T-cell (primary cell): Measurements from ENCODE around the gene ZGRF1. TPM values are rescaled to one million over a fixed set of nuclear protein-coding genes. Genes with fewer than 3 reads are reported as not detected.

Source experiments
- ATAC-seq, 4 experiments: fragments of 200-7000 bp in 3 of 4; fragments of 150-1000 bp in 1 of 4; cut with Tn5 transposase; replicated peaks in 1 of 4; 1 replicate in 3 of 4; 2 replicates in 1 of 4; pipeline ENCODE4 v1.10.0; 2021; ENCODE audit warnings: moderate library complexity in 3 of 4, mild to moderate bottlenecking in 2 of 4, moderate number of reproducible peaks in 1 of 4
- CTCF ChIA-PET, 2 donors: fragments of 300-600 bp; sonication (Branson Sonifier 250); formaldehyde crosslinking; loops; one replicate each; lab custom pipeline; 2022; ENCODE audit warnings: antibody characterized with exemption in 2 of 2; lab: Charles Lee
- POLR2A ChIA-PET, 2 donors: fragments of 300-600 bp; sonication (Branson Sonifier 250); formaldehyde crosslinking; loops; one replicate each; lab custom pipeline; 2022; ENCODE audit warnings: antibody characterized with exemption in 2 of 2; lab: Charles Lee
- DNase-seq, 35 experiments: peaks; one replicate each; pipeline versions ENCODE4 v3.0.0 to v3.0.0-alpha.2; 2013 to 2023
- H3K27ac ChIP-seq: one replicate; pipeline ENCODE4 v1.5.1; 2013; ENCODE audit warnings: low read length
- H3K27me3 ChIP-seq, 2 experiments: replicated peaks in 1 of 2; 1 replicate in 1 of 2; 2 replicates in 1 of 2; pipeline versions ENCODE4 v1.6.1 to v1.7.0; 2013; ENCODE audit warnings: low read length in 1 of 2, mixed read lengths in 1 of 2; ENCODE audit not compliant: control insufficient read depth in 2 of 2, insufficient read depth in 2 of 2; ENCODE audit errors: extremely low read depth in 1 of 2
- H3K36me3 ChIP-seq, 2 donors: 1 replicate in 1 of 2; 2 replicates in 1 of 2; pipeline versions ENCODE4 v1.6.1 to v1.7.0; 2013; ENCODE audit warnings: low read length in 1 of 2; ENCODE audit not compliant: control insufficient read depth in 2 of 2, insufficient read depth in 1 of 2; ENCODE audit errors: extremely low read depth in 1 of 2
- H3K4me1 ChIP-seq, 2 experiments: 1 replicate in 1 of 2; 2 replicates in 1 of 2; pipeline versions ENCODE4 v1.6.1 to v1.7.0; 2013; ENCODE audit warnings: low read length in 2 of 2, mixed read lengths in 1 of 2; ENCODE audit not compliant: insufficient read depth in 2 of 2, control insufficient read depth in 1 of 2; ENCODE audit errors: extremely low read depth in 1 of 2
- H3K4me3 ChIP-seq, 2 donors: 1 replicate in 1 of 2; 2 replicates in 1 of 2; pipeline versions ENCODE4 v1.5.1 to v1.7.0; 2013; ENCODE audit warnings: mild to moderate bottlenecking in 2 of 2, low read length in 1 of 2, moderate library complexity in 1 of 2; ENCODE audit not compliant: control insufficient read depth in 1 of 2; ENCODE audit errors: extremely low read depth in 1 of 2
- H3K9me3 ChIP-seq: 2 replicates; pipeline ENCODE4 v1.7.0; 2013
- H3K27ac Mint-ChIP-seq, 2 donors: one replicate each; pipeline ENCODE4 v1.8.0; 2020 to 2021; ENCODE audit warnings: mild to moderate bottlenecking in 2 of 2, mixed read lengths in 2 of 2
- H3K27me3 Mint-ChIP-seq, 2 donors: one replicate each; pipeline ENCODE4 v1.8.0; 2021 to 2022; ENCODE audit warnings: mixed read lengths in 2 of 2
- H3K36me3 Mint-ChIP-seq: one replicate; pipeline ENCODE4 v1.8.0; 2021; ENCODE audit warnings: mixed read lengths
- H3K4me1 Mint-ChIP-seq, 3 donors: one replicate each; pipeline ENCODE4 v1.8.0; 2020 to 2022; ENCODE audit warnings: mixed read lengths in 3 of 3, mild to moderate bottlenecking in 1 of 3
- H3K4me3 Mint-ChIP-seq, 3 donors: one replicate each; pipeline ENCODE4 v1.8.0; 2020 to 2022; ENCODE audit warnings: mild to moderate bottlenecking in 3 of 3, mixed read lengths in 3 of 3, moderate library complexity in 3 of 3
- H3K9me3 Mint-ChIP-seq, 3 donors: one replicate each; pipeline ENCODE4 v1.8.0; 2020 to 2022; ENCODE audit warnings: mixed read lengths in 3 of 3
- WGBS: methylation state at CpG from one replicate; pipeline ENCODE4 v1.1.5; 2013; ENCODE audit warnings: missing lambda C conversion rate; ENCODE audit not compliant: insufficient coverage; 5-methylcytosine and 5-hydroxymethylcytosine counted together
- total RNA-seq, 35 experiments: library from RNA in 6 of 35; stranded (reverse) in 6 of 35; fragments of 120-200 nt in 1 of 35; gene quantifications; one replicate each; pipeline versions ENCODE4 v1.2.1 to v1.2.4 and lab custom pipeline; 2013 to 2026

The ZGRF1 gene
- total RNA-seq, 5 donors from 2014 or later (not counting 1 experiment from before 2014, with no cell fraction given): 7.0 to 11.1 (median 7.9) TPM

GRCh38 chr4:112592717-112593116 is 44.0 kb downstream of the ZGRF1 start:
- CTCF ChIA-PET: no interaction called here
- peaks cover 8% of the 10 kb centered on the region for H3K36me3 Mint-ChIP-seq

GRCh38 chr4:112591593-112591992 is 45.1 kb downstream of the ZGRF1 start:
- ChIA-PET CTCF (no interaction called here), POLR2A (interaction anchor here in 1 of 2 donors (0.7 kb wide), 1 partner anchor 708 kb away, joined by 5 read pairs; no protein-coding TSS in a partner anchor)
- Histone ChIP-seq H3K9me3 (no peaks in the 10 kb centered on the region), H3K27ac (no peak overlapping the region), H3K36me3 (no peaks in the 10 kb centered on the region), H3K4me1 (no peaks in the 10 kb centered on the region), H3K27me3 (no peaks in the 10 kb centered on the region), H3K4me3 (no peak overlapping the region)
- no peaks in the 10 kb centered on the region for H3K27me3 Mint-ChIP-seq
- DNase-seq (no peak), ATAC-seq (no peak)
- 100% methylated on average over 1 of the region's 1 CpG for WGBS
- peaks cover 0 to 4% (median 3%) of the 10 kb centered on the region in 3 donors for H3K9me3 Mint-ChIP-seq
- no peaks in the 10 kb centered on the region for H3K4me1 Mint-ChIP-seq
- peaks cover 13% of the 10 kb centered on the region for H3K36me3 Mint-ChIP-seq
- no peak overlapping the region for H3K27ac Mint-ChIP-seq
- H3K4me3 Mint-ChIP-seq: no peak overlapping the region

More at GRCh38 chr4:112592717-112593116, 44.0 kb downstream of the ZGRF1 start:
- no peaks in the 10 kb centered on the region for H3K9me3 ChIP-seq
- DNase-seq: no peak
- no peaks in the 10 kb centered on the region for H3K27me3 ChIP-seq
- no peaks in the 10 kb centered on the region for H3K36me3 ChIP-seq
- POLR2A ChIA-PET: no interaction called here
- H3K27ac ChIP-seq: no peak overlapping the region
- Mint-ChIP-seq H3K4me1 (no peaks in the 10 kb centered on the region), H3K4me3 (no peak overlapping the region), H3K9me3 (peaks cover 0 to 4% (median 3%) of the 10 kb centered on the region in 3 donors), H3K27me3 (no peaks in the 10 kb centered on the region), H3K27ac (no peak overlapping the region)
- ATAC-seq: no peak
- no peaks in the 10 kb centered on the region for H3K4me1 ChIP-seq
- H3K4me3 ChIP-seq: no peak overlapping the region

DNA sequence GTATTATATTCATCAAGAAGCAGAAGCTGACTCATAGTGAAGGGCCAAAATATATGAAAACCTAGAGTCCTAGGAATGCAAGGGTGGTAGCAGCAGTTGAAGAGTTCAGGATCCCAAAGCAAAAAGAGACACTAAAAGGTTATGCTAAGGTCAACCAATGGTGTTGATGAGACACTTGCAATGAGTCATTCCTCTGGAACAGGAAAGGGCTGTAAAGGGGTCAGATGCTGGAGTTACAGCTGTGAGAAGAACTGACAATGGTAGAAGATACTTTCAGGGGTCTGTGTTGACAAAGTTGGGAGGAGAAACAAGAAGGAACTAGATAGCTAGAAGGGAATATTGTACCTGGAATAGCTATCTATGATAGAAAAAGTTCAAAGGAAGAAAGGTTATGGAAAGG is 47.5 kb downstream of the ZGRF1 start:
- ATAC-seq (no peak), DNase-seq (no peak)
- H3K4me3 ChIP-seq: no peak overlapping the region
- peaks cover 0 to 4% (median 3%) of the 10 kb centered on the region in 3 donors for H3K9me3 Mint-ChIP-seq
- H3K4me3 Mint-ChIP-seq: no peak overlapping the region
- H3K9me3 ChIP-seq: no peaks in the 10 kb centered on the region
- H3K36me3 ChIP-seq: no peaks in the 10 kb centered on the region
- no peaks in the 10 kb centered on the region for H3K4me1 ChIP-seq
- no peaks in the 10 kb centered on the region for H3K4me1 Mint-ChIP-seq
- ChIA-PET CTCF (no interaction called here), POLR2A (no interaction called here)
- H3K27ac Mint-ChIP-seq: no peak overlapping the region
- H3K27me3 ChIP-seq: no peaks in the 10 kb centered on the region
- H3K36me3 Mint-ChIP-seq: peaks cover 17% of the 10 kb centered on the region
- no peak overlapping the region for H3K27ac ChIP-seq
- no peaks in the 10 kb centered on the region for H3K27me3 Mint-ChIP-seq

GRCh38 chr4:112585977-112586736 is 50.6 kb downstream of the ZGRF1 start:
- ATAC-seq (no peak), DNase-seq (no peak)
- H3K9me3 Mint-ChIP-seq: no peaks in the 10 kb centered on the region
- Histone ChIP-seq H3K9me3 (no peaks in the 10 kb centered on the region), H3K27me3 (no peaks in the 10 kb centered on the region), H3K27ac (no peak overlapping the region), H3K4me1 (no peaks in the 10 kb centered on the region), H3K36me3 (no peaks in the 10 kb centered on the region), H3K4me3 (no peak overlapping the region)
- no peaks in the 10 kb centered on the region for H3K27me3 Mint-ChIP-seq
- WGBS: no CpG with 5 or more reads among the region's 2 CpGs
- ChIA-PET CTCF (interaction anchor here in 1 of 2 donors (0.7 kb wide), 1 partner anchor 60 kb away, joined by 3 read pairs; no protein-coding TSS in a partner anchor), POLR2A (no interaction called here)
- H3K36me3 Mint-ChIP-seq: peaks cover 25% of the 10 kb centered on the region
- H3K27ac Mint-ChIP-seq: no peak overlapping the region
- no peaks in the 10 kb centered on the region for H3K4me1 Mint-ChIP-seq
- H3K4me3 Mint-ChIP-seq: no peak overlapping the region

DNA sequence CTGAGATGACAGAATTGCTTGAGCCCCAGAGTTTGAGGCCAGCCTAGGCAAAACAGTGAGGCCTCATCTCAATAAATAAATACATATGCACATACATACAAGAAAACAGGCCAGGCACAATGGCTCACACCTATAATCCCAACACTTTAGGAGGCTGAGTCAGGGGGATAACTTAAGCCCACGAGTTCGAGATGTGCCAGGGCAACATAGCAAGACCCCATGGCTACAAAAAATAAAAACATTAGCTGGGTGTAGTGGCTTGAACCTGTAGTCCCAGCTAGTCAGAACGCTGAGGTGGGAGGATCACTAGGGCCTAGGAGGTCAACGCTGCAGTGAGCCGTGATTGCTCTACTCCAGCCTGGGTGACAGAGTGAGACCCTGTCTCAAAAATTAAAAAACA is 69.2 kb downstream of the ZGRF1 start:
- H3K9me3 ChIP-seq: no peaks in the 10 kb centered on the region
- H3K36me3 ChIP-seq: no peaks in the 10 kb centered on the region
- Mint-ChIP-seq H3K4me1 (no peaks in the 10 kb centered on the region), H3K27me3 (no peaks in the 10 kb centered on the region), H3K9me3 (no peaks in the 10 kb centered on the region), H3K27ac (no peak overlapping the region), H3K36me3 (peaks cover 13% of the 10 kb centered on the region), H3K4me3 (no peak overlapping the region)
- no peaks in the 10 kb centered on the region for H3K4me1 ChIP-seq
- POLR2A ChIA-PET: no interaction called here
- CTCF ChIA-PET: no interaction called here
- 100% methylated on average over 2 of the region's 5 CpGs for WGBS
- H3K27me3 ChIP-seq: no peaks in the 10 kb centered on the region
- no peak overlapping the region for H3K27ac ChIP-seq
- H3K4me3 ChIP-seq: no peak overlapping the region
- ATAC-seq (no peak), DNase-seq (no peak)

DNA sequence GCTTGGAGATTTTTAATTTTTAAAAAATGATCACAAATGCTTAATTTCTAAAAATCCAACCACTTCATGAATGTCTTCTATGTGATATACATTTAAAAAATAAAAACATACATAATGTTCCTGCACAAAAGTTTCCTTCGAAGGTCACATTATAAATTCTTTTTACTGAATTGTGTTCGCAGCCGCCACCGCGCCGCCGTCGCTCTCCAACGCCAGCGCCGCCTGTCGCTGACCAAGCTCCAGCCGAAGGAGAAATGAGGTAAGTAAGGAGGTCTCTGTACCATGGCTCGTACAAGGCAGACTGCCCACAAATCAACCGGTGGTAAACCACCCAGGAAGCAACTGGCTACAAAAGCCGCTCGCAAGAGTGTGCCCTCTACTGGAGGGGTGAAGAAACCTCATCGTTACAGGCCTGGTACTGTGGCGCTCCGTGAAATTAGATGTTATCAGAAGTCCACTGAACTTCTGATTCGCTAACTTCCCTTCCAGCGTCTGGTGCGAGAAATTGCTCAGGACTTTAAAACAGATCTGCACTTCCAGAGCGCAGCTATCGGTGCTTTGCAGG is 71.9 kb downstream of the ZGRF1 start:
- Histone ChIP-seq H3K36me3 (no peaks in the 10 kb centered on the region), H3K27ac (no peak overlapping the region), H3K27me3 (no peaks in the 10 kb centered on the region), H3K9me3 (no peaks in the 10 kb centered on the region), H3K4me3 (no peak overlapping the region), H3K4me1 (no peaks in the 10 kb centered on the region)
- CTCF ChIA-PET: no interaction called here
- Mint-ChIP-seq H3K27ac (no peak overlapping the region), H3K27me3 (no peaks in the 10 kb centered on the region), H3K36me3 (peaks cover 8% of the 10 kb centered on the region), H3K4me3 (no peak overlapping the region), H3K9me3 (no peaks in the 10 kb centered on the region), H3K4me1 (no peaks in the 10 kb centered on the region)
- POLR2A ChIA-PET: no interaction called here
- 100% methylated on average over 2 of the region's 25 CpGs for WGBS
- DNase-seq (peak in 1 of 35 experiments; percentile 1), ATAC-seq (no peak)
